ENCODE data around the gene CDS2. TPM values are rescaled to one million over a fixed set of nuclear protein-coding genes. Genes with fewer than 3 reads are reported as not detected.

CDS2 gene
- total RNA-seq, 1 experiment from 2014 or later = 37.5 TPM

GRCh38 chr20:5222919-5223634 lies 96.3 kb downstream of the CDS2 start:
- Histone ChIP-seq H3K9me3 (ENCODE audit: control insufficient read depth in 1 of 2, insufficient read depth in 1 of 2, low read depth in 1 of 2, low read length in 2 of 2) (no peaks in the 10 kb centered on the region), H3K27ac (ENCODE audit: low read depth, low read length) (no peak overlapping the region), H3K27me3 (ENCODE audit: insufficient read depth, low read length) (no peaks in the 10 kb centered on the region), H3K4me1 (ENCODE audit: control insufficient read depth in 1 of 2, insufficient read depth in 2 of 2, low read length in 2 of 2) (no peaks in the 10 kb centered on the region), H3K36me3 (ENCODE audit: control insufficient read depth in 1 of 2, insufficient read depth in 2 of 2, low read length in 2 of 2) (no peaks in the 10 kb centered on the region), H2AFZ (ENCODE audit: low read depth, low read length, poor library complexity, severe bottlenecking) (no peak overlapping the region), H4K20me1 (ENCODE audit: insufficient read depth) (no peaks in the 10 kb centered on the region), H3K4me3 (replicated peaks in 1 of 2; ENCODE audit: low read depth in 1 of 2, low read length in 2 of 2) (no peak overlapping the region), H3K9ac (ENCODE audit: low read length) (no peak overlapping the region), H3K79me2 (ENCODE audit: insufficient read depth, low read length) (no peaks in the 10 kb centered on the region), H3K4me2 (ENCODE audit: low read length) (no peak overlapping the region), H3K9me2 (ENCODE audit: insufficient read depth) (no peaks in the 10 kb centered on the region)
- no TSS peak for BruUV-seq (replicated peaks)
- ChIA-PET CTCF (interaction anchor here (0.7 to 2.0 kb wide), 19 partner anchors 8 to 267 kb away, joined by 3 to 15 read pairs (median 4); partner anchors contain the start of gene CDS2), RAD21 (ENCODE audit: low non-redundant PET in 1 of 2, low total read pairs in 2 of 2, uncharacterized antibody in 2 of 2, unreplicated experiment in 2 of 2) (no interaction called here), POLR2A (no interaction called here)
- intact Hi-C loops (cut with micrococcal nuclease) = loop anchor here (5.0 kb wide), 1 partner anchor 219 kb away; no protein-coding TSS in a partner anchor
- DNase-seq (ENCODE audit: low read depth, low spot score) (peak; percentile 18), ATAC-seq (peak; percentile 82)
- TF ChIP-seq RAD21 (IDR thresholded peaks at IDR 0.05; ENCODE audit: low read depth) (peak; percentile 80), YY1 (IDR thresholded peaks at IDR 0.05; ENCODE audit: extremely low read depth, insufficient replicate concordance, low read depth, low read length) (peak; percentile 41), POLR2AphosphoS5 (IDR thresholded peaks at IDR 0.05; ENCODE audit: low read depth, low read length) (no peak), REST (IDR thresholded peaks at IDR 0.05; ENCODE audit: low read depth) (no peak), CTCF (IDR thresholded peaks at IDR 0.05 in 2 of 3, conservative IDR thresholded peaks at IDR 0.05 in 1 of 3; ENCODE audit: borderline replicate concordance in 1 of 3, insufficient read depth in 1 of 3, low read depth in 2 of 3, low read length in 2 of 3) (peak; percentile 65 to 99 (median 94))
